ENCODE measurements around the gene FAM222B.
"Not testable (repeated sequence)": the region's sequence is repeated elsewhere in the genome, so short reads cannot be mapped to it uniquely, and the experiment has no call there.

FAM222B gene

GRCh38 chr17:28744972-28745785 is 97.4 kb downstream of the FAM222B start:
- no peak for DNase-seq

DNA sequence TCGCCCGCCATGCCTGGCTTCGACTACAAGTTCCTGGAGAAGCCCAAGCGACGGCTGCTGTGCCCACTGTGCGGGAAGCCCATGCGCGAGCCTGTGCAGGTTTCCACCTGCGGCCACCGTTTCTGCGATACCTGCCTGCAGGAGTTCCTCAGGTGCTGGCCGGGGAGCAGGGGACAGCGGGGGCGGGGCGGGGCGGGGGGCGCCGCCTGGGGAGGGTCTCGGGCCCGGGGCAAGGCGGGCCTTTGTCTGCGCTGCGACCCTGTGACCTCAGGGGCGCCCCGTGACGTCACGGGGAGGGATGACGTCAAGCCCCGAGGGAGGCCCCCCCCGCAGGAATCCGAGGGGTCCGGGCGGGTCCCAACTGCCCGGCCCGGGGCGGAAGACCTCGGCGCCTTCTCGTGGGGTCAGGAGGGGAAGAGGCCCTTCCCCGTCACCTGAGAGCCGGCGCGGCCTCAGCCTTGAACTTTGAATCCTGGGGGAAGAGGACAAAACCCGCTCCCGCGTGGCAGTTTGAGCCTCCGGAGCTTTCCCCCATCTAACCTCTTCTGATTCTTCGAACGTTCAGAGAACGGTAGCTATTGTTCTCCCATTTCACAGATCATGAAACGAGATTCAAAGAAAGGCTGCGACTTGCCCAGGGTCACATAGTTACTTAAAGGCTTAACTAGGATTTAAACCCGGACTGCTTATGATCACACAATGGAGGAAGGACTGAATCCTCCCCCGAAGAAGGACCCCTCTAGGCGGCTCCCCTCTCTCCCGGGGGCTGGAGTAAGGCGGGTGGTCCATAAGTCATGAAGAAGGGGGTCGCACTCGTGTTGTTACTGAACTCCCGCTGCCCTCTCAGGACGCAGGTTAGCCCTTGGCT is 98.3 kb downstream of the FAM222B start:
- DNase-seq, result no peak

DNA sequence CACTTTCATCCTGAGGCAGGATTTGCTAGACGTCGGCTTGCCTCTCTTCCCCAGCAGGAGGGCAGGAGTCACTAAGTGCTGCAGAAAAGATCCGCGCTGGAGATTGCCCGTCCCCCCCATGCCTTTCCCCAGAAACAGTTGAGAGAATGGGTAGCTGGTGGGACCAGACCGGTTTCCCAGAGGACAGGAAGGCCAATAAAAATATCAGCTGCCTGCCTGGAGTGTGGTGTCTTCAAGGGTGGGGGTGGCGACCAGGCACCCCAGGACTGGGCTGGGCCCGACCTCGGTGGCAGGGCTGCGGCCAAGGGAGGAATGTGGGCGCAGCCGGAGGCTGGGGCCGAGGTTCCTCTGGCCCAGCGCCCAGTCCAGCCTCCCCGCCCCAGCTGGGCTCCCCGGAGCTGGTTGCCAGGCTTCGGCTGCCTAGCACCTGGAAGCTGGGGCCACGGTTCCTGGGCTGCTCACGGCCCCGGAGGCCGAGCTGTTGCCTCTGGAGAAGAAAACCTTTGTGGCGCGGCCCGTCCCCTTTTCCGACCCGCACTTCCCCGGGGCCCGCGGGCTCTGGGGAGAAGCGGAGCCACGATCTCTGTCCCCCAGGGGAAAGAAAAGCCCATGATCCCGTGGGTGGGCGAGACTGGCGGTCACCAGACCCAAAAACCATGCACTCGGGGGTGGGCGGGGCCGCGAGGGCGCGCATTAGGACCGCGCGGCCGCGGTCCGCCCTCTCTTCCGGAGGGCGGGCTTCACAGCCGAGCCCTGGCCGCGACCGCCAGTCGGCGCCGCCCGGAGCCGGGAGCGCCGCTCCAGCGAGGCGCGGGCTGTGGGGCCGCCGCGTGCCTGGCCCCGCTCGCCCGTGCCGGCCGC is 99.1 kb downstream of the FAM222B start, which contains the start of gene TRAF4:
Gene TRAF4, plus strand, starts transcription at position 769 of the 861 bp plus-strand sequence. CDS start 102 bp downstream, outside the sequence.
- DNase-seq, result peak; percentile 71

DNA sequence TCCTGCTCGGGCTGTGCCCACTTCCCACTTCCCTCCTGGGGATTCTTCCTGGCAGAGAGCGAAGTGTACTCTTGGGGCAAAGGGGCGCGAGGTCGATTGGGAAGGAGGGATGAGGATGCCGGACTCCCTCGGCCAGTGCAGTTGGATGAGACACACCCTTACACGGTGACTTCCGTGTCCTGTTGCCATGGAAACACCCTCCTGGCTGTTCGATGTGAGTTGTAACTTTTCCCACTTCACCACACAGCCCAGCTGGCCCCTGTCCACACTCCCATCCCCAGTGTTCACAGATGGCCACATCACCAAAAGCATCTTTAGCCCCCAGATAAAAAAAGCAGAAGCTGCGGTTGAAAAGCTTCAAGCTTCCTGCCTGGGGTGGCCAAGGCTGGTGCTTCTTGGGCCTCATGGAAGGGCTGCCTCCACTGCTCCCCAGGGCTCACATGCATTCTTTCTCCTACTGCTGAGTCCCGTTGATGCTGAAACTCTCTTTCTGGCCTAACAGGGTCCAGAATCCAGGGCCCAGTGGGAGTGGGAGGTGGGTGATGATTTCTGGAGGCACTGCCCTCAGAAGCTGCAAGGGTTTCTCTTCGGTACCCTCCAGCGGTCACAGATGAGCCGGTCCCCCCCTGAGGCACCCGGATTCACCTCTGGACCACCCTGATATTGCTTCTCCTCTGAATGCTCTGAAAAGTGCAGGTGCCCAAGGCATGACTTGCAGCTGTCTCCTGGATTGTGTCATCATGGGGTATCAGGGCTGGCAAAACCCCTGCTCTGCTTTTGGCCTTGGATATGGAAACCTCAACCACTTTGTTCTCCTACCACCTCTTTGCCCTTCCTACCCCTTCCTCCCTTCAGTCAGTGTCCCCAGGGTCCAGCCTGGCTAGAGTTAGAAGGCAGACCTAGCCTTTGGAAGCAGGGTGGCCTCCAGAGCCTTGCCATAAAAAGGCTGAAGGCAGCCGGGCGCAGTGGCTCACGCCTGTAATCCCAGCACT is 100.9 kb downstream of the FAM222B start:
- DNase-seq, result peak; percentile 82

GRCh38 chr17:28740406-28741357 is 101.9 kb downstream of the FAM222B start:
- no peak for DNase-seq

DNA sequence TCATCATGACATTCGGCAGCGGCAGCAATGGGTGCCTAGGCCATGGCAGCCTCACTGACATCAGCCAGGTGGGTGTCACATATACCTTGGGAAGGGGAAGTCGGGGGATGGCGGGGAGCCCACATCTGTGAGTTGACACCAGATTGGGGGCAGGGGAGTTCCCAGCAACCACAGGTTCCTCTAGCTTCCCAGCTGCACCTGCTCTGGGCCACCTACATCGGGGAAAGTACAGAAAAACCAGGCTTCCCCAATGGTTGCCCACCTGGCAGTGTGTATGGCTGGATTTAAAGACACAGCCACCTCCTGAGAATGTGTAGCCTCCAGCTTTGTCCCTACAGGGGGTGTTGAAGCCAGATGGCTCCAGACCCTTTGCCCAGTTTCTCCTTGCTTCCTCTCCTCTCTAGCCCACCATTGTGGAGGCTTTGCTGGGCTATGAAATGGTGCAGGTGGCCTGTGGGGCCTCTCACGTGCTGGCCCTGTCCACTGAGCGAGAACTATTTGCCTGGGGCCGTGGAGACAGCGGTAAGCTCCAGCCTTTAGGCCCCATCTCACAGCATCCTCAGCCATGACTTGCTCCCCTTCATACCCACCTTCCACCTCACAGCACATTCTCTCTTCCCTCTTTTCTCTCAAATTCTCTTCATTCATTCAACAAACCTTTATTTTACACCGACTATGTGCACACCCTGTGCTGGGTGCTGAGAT is 103.8 kb downstream of the FAM222B start:
- no peak for DNase-seq

DNA sequence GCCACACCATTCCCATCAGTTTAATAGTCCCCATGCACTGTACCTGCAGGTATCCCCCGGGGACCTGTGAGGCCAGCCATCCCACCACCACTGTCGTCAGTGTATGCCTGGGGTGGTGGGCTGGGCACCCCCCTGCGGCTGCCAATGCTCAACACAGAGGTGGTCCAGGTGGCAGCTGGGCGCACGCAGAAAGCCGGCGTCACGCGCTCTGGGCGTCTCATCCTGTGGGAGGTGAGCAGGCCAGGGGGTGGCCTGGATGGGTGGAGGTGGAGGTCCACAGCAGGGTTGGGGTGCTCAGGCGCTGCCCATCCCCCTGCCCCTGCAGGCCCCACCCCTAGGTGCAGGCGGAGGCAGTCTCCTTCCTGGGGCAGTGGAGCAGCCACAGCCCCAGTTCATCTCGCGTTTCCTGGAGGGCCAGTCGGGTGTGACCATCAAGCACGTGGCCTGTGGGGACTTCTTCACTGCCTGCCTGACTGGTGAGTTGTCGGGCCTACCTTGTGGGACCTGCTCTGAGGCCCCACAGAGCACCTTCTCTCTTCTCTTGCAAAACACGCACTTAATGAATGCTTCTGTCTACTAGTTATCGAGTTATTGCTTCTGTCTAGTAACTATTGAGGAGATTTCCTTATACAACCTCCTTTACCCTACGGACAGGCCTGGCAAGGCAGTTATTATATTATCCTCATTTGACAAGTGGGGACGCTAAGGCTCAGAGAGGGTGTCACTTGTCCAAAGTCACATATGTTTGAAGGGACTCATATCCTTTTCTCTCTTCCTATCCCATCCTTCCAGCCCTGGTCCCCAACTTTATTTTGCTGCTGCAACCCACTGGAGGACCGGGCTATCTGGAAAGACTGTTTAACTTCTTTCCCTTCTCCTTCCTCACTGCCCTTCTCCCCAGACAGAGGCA is 104.6 kb downstream of the FAM222B start:
- no peak for DNase-seq

- no peak for DNase-seq
These were observed 105.3 kb downstream of the FAM222B start for GRCh38 chr17:28737316-28737715.

- DNase-seq, result not testable (repeated sequence)
These were observed 106.4 kb downstream of the FAM222B start for GRCh38 chr17:28735913-28736769.

GRCh38 chr17:28735242-28735722 is 107.3 kb downstream of the FAM222B start:
- no peak for DNase-seq

GRCh38 chr17:28734712-28735241 is 107.8 kb downstream of the FAM222B start:
- DNase-seq, result no peak

- no peak for DNase-seq
These were observed 109.2 kb downstream of the FAM222B start for GRCh38 chr17:28733346-28733745.

DNA sequence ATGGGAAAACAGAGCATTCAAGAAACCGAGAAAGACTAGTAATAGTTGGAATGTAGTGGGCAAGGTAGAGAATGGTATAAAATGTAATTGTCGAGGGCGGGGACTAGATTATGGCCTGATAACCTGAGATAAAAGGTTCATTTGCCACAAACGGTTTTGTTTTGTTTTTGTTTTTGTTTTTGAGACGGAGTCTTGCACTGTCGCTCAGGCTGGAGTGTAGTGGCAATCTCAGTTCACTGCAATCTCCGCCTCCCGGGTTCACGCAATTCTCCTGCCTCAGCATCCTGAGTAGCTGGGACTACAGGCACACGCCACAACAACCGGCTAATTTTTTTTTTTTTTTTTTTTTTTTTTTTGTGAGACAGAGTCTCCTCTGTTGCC is 112.7 kb downstream of the FAM222B start:
- DNase-seq, result no peak

DNA sequence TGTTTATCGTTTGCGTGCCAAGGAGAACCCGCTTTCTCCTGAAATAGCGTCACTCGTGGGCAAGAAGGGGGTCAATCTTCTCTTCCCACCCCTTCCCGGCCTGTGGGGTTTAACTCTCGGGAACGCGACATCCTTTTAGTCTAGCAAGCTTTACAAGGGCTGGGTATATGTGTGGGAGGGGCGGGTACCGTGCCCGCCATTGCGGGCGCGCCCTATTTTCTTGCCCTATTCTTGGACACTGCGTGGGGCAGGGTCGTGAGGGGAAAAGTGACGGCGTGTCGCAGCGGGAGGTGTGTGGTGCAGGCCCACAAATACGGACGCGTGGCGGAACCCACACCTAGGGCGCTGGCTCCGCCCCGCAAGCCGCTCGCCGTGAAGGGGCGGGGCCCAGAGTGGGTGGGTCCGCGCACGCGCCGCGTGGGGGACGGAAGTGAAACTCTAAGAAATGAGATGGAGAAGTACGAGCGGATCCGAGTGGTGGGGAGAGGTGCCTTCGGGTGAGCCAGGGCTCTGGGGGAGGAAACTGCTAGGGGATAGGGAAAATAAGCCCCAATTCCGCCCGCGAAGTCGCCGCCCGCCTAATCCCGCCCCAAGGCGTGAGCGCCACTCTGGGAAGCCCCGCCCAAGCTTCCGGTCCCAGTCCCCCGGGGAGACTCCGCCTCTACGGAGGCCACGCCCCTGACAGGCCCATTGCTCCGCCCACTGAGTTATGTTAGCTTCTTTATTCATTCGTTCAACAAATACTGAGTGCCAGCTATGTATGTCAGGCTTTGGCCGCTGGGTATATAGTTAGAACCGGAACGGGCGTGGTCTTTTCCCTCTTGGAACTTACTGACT is 114.0 kb downstream of the FAM222B start, which contains the start of gene NEK8:
Gene NEK8, plus strand, starts transcription at position 425 of the 837 bp plus-strand sequence. Its CDS starts 26 bp downstream, at position 451.
- DNase-seq, result peak; percentile 87

DNA sequence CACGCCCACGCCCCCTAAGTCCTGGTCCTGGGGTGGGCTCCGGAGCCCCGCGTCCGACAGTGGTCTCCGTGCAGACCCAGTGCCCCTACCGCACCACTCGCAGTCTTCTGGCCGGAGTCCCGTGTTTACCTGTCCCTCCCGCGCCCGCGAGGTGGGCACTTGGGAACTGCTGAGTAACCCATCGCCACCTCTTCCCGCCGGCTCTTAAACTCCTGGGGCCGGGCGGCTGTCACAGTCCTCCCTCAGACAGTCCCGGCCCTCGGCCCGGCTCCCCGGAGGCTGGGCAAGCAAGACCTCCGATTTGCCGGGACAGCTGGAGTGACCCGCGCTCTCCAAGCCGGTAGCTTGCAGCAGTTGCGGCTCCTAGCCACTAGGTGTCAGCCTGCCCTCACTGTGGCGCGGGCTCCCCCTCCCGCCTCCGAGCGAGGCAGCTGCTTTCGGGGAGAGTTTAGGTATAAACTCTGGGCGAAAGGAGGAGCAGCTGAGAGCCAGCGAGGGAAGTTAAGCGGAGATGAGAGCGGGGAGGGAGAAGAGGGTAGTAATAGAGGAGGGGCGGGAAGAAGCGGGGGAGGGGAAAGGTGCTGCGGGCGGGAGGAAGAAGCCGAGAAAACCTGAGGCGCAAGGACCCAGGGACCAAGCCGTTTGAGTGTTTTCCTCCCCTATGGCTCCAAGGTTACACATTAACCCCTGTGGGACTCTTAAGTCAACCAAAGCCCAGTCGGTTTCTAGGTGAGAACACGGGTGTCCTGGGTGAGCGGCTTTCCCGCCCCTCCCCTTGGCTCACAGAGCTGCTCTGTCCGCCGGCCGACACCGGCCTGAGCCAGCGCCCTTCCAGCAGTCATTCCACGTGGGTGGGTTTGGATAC is 115.7 kb downstream of the FAM222B start:
- DNase-seq, result peak; percentile 86

Measured in GDM1 (cell line).